Kidney epithelial cell (primary cell): ENCODE results near the gene MRPS12. TPM values are rescaled to one million over a fixed set of nuclear protein-coding genes. Genes with fewer than 3 reads are reported as not detected.

Source experiments
- DNase-seq: peaks from one replicate; pipeline ENCODE4 v3.0.0-alpha.2; 2010; ENCODE audit warnings: low read depth
- H3K27me3 ChIP-seq: 2 replicates; pipeline ENCODE4 v1.6.0; 2011; ENCODE audit warnings: low read length; ENCODE audit not compliant: control insufficient read depth, insufficient read depth
- H3K36me3 ChIP-seq: 2 replicates; pipeline ENCODE4 v1.5.1; 2011; ENCODE audit warnings: low read length; ENCODE audit not compliant: control insufficient read depth, insufficient read depth
- H3K4me3 ChIP-seq: 2 replicates; pipeline ENCODE4 v1.5.1; 2011; ENCODE audit warnings: low read depth, mild to moderate bottlenecking, control low read depth, low read length
- total RNA-seq: library from RNA; depleted of rRNA; stranded (reverse); fragments of >200 nt; gene quantifications from 2 replicates; pipeline ENCODE4 v1.2.3, GENCODE V29; 2015
- TF ChIP-seq, protein P1 (sequence below): IDR thresholded peaks from 2 replicates; pipeline ENCODE4 v1.5.1; 2011; ENCODE audit warnings: mild to moderate bottlenecking, moderate library complexity, low read length, control low read depth, inconsistent platforms; ENCODE audit not compliant: insufficient read depth, poor library complexity, severe bottlenecking

Gene MRPS12
- total RNA-seq, 1 donor from 2014 or later: 53.8 TPM

- H3K4me3 ChIP-seq: no peak overlapping the region
- no peaks in the 10 kb centered on the region for H3K27me3 ChIP-seq
- H3K36me3 ChIP-seq: no peaks in the 10 kb centered on the region
- TF ChIP-seq, protein P1, sequence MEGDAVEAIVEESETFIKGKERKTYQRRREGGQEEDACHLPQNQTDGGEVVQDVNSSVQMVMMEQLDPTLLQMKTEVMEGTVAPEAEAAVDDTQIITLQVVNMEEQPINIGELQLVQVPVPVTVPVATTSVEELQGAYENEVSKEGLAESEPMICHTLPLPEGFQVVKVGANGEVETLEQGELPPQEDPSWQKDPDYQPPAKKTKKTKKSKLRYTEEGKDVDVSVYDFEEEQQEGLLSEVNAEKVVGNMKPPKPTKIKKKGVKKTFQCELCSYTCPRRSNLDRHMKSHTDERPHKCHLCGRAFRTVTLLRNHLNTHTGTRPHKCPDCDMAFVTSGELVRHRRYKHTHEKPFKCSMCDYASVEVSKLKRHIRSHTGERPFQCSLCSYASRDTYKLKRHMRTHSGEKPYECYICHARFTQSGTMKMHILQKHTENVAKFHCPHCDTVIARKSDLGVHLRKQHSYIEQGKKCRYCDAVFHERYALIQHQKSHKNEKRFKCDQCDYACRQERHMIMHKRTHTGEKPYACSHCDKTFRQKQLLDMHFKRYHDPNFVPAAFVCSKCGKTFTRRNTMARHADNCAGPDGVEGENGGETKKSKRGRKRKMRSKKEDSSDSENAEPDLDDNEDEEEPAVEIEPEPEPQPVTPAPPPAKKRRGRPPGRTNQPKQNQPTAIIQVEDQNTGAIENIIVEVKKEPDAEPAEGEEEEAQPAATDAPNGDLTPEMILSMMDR: no peak
- no peak for DNase-seq
These were observed 25.1 kb upstream of the MRPS12 start for GRCh38 chr19:38905620-38906019.

GRCh38 chr19:38907227-38907626, 23.5 kb upstream of the MRPS12 start:
- H3K4me3 ChIP-seq: no peak overlapping the region
- TF ChIP-seq, protein P1: no peak
- no peak for DNase-seq
- peaks cover 13% of the 10 kb centered on the region for H3K27me3 ChIP-seq
- no peaks in the 10 kb centered on the region for H3K36me3 ChIP-seq

- Histone ChIP-seq H3K36me3 (no peaks in the 10 kb centered on the region), H3K27me3 (peaks cover 17% of the 10 kb centered on the region), H3K4me3 (no peak overlapping the region)
- no peak for DNase-seq
- TF ChIP-seq, protein P1: no peak
These were observed 23.1 kb upstream of the MRPS12 start for GRCh38 chr19:38907670-38908069.

DNA sequence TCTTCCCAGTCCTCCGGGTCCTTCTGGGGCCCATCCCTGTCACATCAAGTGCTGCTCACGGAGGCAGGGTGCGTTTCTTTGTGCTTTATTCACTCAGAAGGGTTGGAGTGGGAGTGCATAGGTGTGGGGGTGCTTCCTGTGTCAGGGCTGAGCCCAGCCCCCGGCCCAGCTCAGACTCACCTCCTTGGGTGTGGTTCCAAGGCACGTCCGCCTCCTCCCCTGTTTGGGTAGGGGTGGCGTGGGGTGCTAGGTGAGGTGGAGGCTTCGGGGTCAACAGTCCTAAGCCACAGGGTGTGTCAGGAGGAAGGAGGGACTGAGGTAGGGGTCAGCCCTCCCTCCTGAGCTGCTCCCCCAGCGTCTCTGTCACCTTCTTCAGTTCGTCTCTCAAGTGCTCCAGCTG, 21.8 kb upstream of the MRPS12 start:
- DNase-seq: no peak

GRCh38 chr19:38910488-38910887, 20.3 kb upstream of the MRPS12 start:
- H3K4me3 ChIP-seq: no peak overlapping the region
- TF ChIP-seq, protein P1: no peak
- no peaks in the 10 kb centered on the region for H3K36me3 ChIP-seq
- no peak for DNase-seq
- peaks cover 19% of the 10 kb centered on the region for H3K27me3 ChIP-seq

More for the DNA sequence above, 21.8 kb upstream of the MRPS12 start:
- Histone ChIP-seq H3K27me3 (peaks cover 19% of the 10 kb centered on the region), H3K36me3 (no peaks in the 10 kb centered on the region), H3K4me3 (no peak overlapping the region)
- TF ChIP-seq, protein P1: no peak

DNA sequence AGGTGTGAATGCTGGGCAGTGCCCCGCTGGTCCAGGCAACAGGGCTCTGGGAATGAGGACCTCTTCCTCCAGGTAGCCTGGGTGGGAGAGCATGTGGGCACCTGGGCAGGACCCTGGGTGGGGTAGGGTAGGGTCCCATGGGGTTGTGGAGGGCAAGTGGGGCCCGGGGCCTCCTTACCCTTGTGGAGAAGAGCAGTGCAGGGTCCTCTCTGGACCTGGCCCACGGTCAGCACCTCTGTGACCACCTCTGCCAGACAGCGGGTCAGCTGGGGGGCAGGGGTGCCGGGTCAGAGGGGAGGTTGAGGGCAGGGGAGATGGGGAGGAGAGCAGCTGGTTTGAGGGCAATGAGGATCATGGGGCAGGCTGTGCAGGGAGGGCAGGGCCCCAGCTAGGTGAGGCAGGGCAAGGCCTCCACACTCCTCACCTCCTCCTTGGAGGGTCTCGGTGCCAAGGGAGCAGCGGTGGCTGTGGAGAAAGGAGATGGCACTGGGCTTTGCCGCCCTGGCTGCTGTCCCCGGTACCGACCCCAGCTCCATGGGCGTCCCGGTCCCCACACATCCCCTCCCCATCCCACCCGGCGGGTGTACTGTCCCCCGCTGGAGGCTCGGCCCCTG, 19.2 kb upstream of the MRPS12 start:
- H3K4me3 ChIP-seq: no peak overlapping the region
- no peak for DNase-seq
- TF ChIP-seq, protein P1: no peak
- no peaks in the 10 kb centered on the region for H3K36me3 ChIP-seq
- peaks cover 19% of the 10 kb centered on the region for H3K27me3 ChIP-seq
